ENCODE data around the gene MED27.

MED27 gene

GRCh38 chr9:131864531-131864930 lies 215.1 kb downstream of the MED27 start:
- H3K4me3 ChIP-seq (ENCODE audit: severe bottlenecking): no peak overlapping the region
- H3K27ac ChIP-seq (ENCODE audit: poor library complexity, severe bottlenecking): no peak overlapping the region
- no peak for TF ChIP-seq CTCF (IDR thresholded peaks at IDR 0.05; ENCODE audit: poor library complexity, severe bottlenecking)
- H3K36me3 ChIP-seq (ENCODE audit: low read depth): no peaks in the 10 kb centered on the region
- no peaks in the 10 kb centered on the region for H3K4me1 ChIP-seq (ENCODE audit: insufficient read depth, poor library complexity, severe bottlenecking)
- no peak for ATAC-seq (ENCODE audit: low read depth)
- no peaks in the 10 kb centered on the region for H3K27me3 ChIP-seq (ENCODE audit: insufficient read depth, poor library complexity, severe bottlenecking)
- DNase-seq (ENCODE audit: low spot score): no peak
- no peaks in the 10 kb centered on the region for H3K9me3 ChIP-seq (ENCODE audit: severe bottlenecking)

DNA sequence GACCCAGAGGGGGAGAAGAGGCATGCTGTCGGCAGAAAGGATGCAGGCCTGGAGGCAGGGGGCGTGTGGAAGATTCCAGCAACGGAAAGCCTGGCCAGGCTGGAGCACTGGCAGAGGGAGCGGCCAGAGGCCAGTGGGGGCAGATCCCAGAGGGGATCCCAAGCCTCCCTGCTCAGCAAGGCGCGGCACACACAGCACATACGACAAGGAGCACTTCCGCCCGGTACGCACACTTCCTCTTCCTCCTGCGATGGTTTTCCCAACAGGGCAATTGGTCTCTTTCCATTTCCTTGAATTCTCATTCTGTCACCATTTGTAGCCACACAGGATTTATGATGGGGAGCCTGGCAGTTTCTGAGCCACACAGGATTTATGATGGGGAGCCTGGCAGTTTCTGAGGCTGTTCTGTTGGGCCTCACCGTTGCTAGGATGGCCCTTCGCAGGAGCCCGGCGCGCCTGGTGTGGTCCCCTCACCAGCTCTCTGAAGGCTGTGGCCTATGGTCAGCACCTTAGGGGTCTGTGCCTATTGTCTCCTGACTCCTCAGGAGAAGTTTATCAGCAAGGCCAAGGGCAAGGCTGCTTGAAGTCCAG lies 216.3 kb downstream of the MED27 start:
- no peak for ATAC-seq (ENCODE audit: low read depth)
- Histone ChIP-seq H3K27me3 (ENCODE audit: insufficient read depth, poor library complexity, severe bottlenecking) (no peaks in the 10 kb centered on the region), H3K9me3 (ENCODE audit: severe bottlenecking) (no peaks in the 10 kb centered on the region), H3K36me3 (ENCODE audit: low read depth) (no peaks in the 10 kb centered on the region), H3K4me1 (ENCODE audit: insufficient read depth, poor library complexity, severe bottlenecking) (no peaks in the 10 kb centered on the region), H3K27ac (ENCODE audit: poor library complexity, severe bottlenecking) (no peak overlapping the region), H3K4me3 (ENCODE audit: severe bottlenecking) (no peak overlapping the region)
- no peak for DNase-seq (ENCODE audit: low spot score)
- no peak for TF ChIP-seq CTCF (IDR thresholded peaks at IDR 0.05; ENCODE audit: poor library complexity, severe bottlenecking)

DNA sequence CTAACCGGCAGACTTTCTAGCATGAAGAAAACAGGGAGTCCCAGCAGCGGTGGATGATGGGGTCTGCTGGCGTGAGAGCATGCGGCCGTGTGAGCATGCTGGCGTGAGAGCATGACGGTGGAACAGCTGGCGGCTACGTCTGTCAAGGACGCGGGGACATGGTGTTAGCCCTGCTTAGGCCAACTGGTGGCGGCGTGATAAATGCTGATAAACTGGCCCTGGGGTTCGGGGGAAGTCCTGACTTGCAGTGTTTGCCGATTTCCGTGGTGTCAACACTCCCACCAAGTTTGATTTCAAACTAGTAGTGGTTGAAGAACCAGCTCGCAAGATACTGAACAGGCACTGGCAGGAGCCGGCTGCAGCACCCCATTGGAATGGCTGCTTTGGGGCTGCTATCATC lies 217.4 kb downstream of the MED27 start:
- no peak overlapping the region for H3K27ac ChIP-seq (ENCODE audit: poor library complexity, severe bottlenecking)
- no peaks in the 10 kb centered on the region for H3K9me3 ChIP-seq (ENCODE audit: severe bottlenecking)
- DNase-seq (ENCODE audit: low spot score): no peak
- no peaks in the 10 kb centered on the region for H3K36me3 ChIP-seq (ENCODE audit: low read depth)
- TF ChIP-seq CTCF (IDR thresholded peaks at IDR 0.05; ENCODE audit: poor library complexity, severe bottlenecking): no peak
- no peak overlapping the region for H3K4me3 ChIP-seq (ENCODE audit: severe bottlenecking)
- no peaks in the 10 kb centered on the region for H3K27me3 ChIP-seq (ENCODE audit: insufficient read depth, poor library complexity, severe bottlenecking)
- no peaks in the 10 kb centered on the region for H3K4me1 ChIP-seq (ENCODE audit: insufficient read depth, poor library complexity, severe bottlenecking)
- ATAC-seq (ENCODE audit: low read depth): no peak

DNA sequence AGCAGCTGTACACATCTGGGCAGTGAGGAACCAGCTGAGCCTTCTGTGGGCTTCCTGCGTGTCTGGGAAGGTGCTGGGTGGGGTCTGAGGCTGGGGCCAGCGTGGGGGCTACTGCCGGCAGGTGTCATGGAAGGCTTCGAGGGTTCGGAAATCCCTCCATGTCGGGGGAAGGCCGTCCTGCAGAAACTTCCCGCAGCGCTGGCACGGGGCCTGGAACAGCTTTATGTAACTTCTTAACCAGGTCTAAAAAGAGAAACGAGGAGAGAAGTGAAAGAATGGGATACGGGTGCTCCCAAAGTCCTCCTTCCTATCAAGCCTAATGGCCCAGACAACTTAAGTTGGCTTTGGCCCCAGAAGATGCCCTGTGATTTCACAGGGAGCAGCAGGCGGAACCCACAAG lies 219.2 kb downstream of the MED27 start:
- DNase-seq (ENCODE audit: low spot score) (no peak), ATAC-seq (ENCODE audit: low read depth) (no peak)
- Histone ChIP-seq H3K9me3 (ENCODE audit: severe bottlenecking) (no peaks in the 10 kb centered on the region), H3K4me1 (ENCODE audit: insufficient read depth, poor library complexity, severe bottlenecking) (no peaks in the 10 kb centered on the region), H3K4me3 (ENCODE audit: severe bottlenecking) (no peak overlapping the region), H3K27ac (ENCODE audit: poor library complexity, severe bottlenecking) (no peak overlapping the region), H3K36me3 (ENCODE audit: low read depth) (no peaks in the 10 kb centered on the region), H3K27me3 (ENCODE audit: insufficient read depth, poor library complexity, severe bottlenecking) (no peaks in the 10 kb centered on the region)
- TF ChIP-seq CTCF (IDR thresholded peaks at IDR 0.05; ENCODE audit: poor library complexity, severe bottlenecking): no peak

GRCh38 chr9:131858147-131858546 lies 221.5 kb downstream of the MED27 start:
- Histone ChIP-seq H3K36me3 (ENCODE audit: low read depth) (no peaks in the 10 kb centered on the region), H3K4me3 (ENCODE audit: severe bottlenecking) (no peak overlapping the region), H3K9me3 (ENCODE audit: severe bottlenecking) (no peaks in the 10 kb centered on the region), H3K4me1 (ENCODE audit: insufficient read depth, poor library complexity, severe bottlenecking) (no peaks in the 10 kb centered on the region), H3K27ac (ENCODE audit: poor library complexity, severe bottlenecking) (no peak overlapping the region), H3K27me3 (ENCODE audit: insufficient read depth, poor library complexity, severe bottlenecking) (no peaks in the 10 kb centered on the region)
- no peak for TF ChIP-seq CTCF (IDR thresholded peaks at IDR 0.05; ENCODE audit: poor library complexity, severe bottlenecking)
- ATAC-seq (ENCODE audit: low read depth) (no peak), DNase-seq (ENCODE audit: low spot score) (no peak)

Data from RWPE2 (cell line).